T-helper 2 cell treated with Interferon-gamma antibody and Interleukin-4, amounts not matched to agents 5 μg/mL and 100 μg/mL, for 36 hours (primary cell): ENCODE data around the gene ZNF77.
"Not testable (repeated sequence)": the region's sequence is repeated elsewhere in the genome, so short reads cannot be mapped to it uniquely, and the experiment has no call there.

Experiments used
- DNase-seq: peaks from one replicate; pipeline ENCODE4 v3.0.0; 2021; ENCODE audit warnings: low spot score
- H3K27ac Mint-ChIP-seq: one replicate; pipeline ENCODE4 v1.8.0; 2021; ENCODE audit warnings: mild to moderate bottlenecking, mixed read lengths
- H3K27me3 Mint-ChIP-seq: one replicate; pipeline ENCODE4 v1.8.0; 2021; ENCODE audit warnings: low read depth, mixed read lengths
- H3K36me3 Mint-ChIP-seq: one replicate; pipeline ENCODE4 v1.8.0; 2021; ENCODE audit warnings: low read depth, mixed read lengths
- H3K4me1 Mint-ChIP-seq: one replicate; pipeline ENCODE4 v1.8.0; 2021; ENCODE audit warnings: low read depth, mixed read lengths
- H3K4me3 Mint-ChIP-seq: one replicate; pipeline ENCODE4 v1.8.0; 2022; ENCODE audit warnings: mild to moderate bottlenecking, moderate library complexity, mixed read lengths
- H3K9me3 Mint-ChIP-seq: one replicate; pipeline ENCODE4 v1.8.0; 2021; ENCODE audit warnings: mixed read lengths

The ZNF77 gene

GRCh38 chr19:2922987-2923386 lies 21.8 kb downstream of the ZNF77 start:
- DNase-seq = no peak
- H3K9me3 Mint-ChIP-seq = peaks cover 18% of the 10 kb centered on the region
- no peak overlapping the region for H3K4me3 Mint-ChIP-seq
- peaks cover 15% of the 10 kb centered on the region for H3K36me3 Mint-ChIP-seq
- H3K4me1 Mint-ChIP-seq = no peaks in the 10 kb centered on the region
- no peak overlapping the region for H3K27ac Mint-ChIP-seq
- no peaks in the 10 kb centered on the region for H3K27me3 Mint-ChIP-seq

GRCh38 chr19:2917275-2918184 lies 27.2 kb downstream of the ZNF77 start:
- H3K4me1 Mint-ChIP-seq = no peaks in the 10 kb centered on the region

GRCh38 chr19:2912306-2912705 lies 32.5 kb downstream of the ZNF77 start:
- no peak for DNase-seq
- no peaks in the 10 kb centered on the region for H3K27me3 Mint-ChIP-seq
- H3K9me3 Mint-ChIP-seq = peaks cover 61% of the 10 kb centered on the region
- H3K27ac Mint-ChIP-seq = no peak overlapping the region
- H3K36me3 Mint-ChIP-seq = peaks cover 63% of the 10 kb centered on the region
- no peak overlapping the region for H3K4me3 Mint-ChIP-seq
- peaks cover 5% of the 10 kb centered on the region for H3K4me1 Mint-ChIP-seq

More at GRCh38 chr19:2917275-2918184, 27.2 kb downstream of the ZNF77 start:
- Mint-ChIP-seq H3K27me3 (no peaks in the 10 kb centered on the region), H3K27ac (no peak overlapping the region), H3K4me3 (no peak overlapping the region), H3K9me3 (peaks cover 50% of the 10 kb centered on the region), H3K36me3 (peaks cover 58% of the 10 kb centered on the region)
- no peak for DNase-seq

- no peak overlapping the region for H3K4me3 Mint-ChIP-seq
These were observed 38.1 kb downstream of the ZNF77 start for GRCh38 chr19:2906631-2907195.

GRCh38 chr19:2905918-2906519 lies 38.8 kb downstream of the ZNF77 start:
- Mint-ChIP-seq H3K27me3 (no peaks in the 10 kb centered on the region), H3K4me3 (no peak overlapping the region), H3K9me3 (peaks cover 18% of the 10 kb centered on the region), H3K36me3 (peaks cover 15% of the 10 kb centered on the region), H3K27ac (no peak overlapping the region), H3K4me1 (peaks cover 11% of the 10 kb centered on the region)
- DNase-seq = no peak

More at GRCh38 chr19:2906631-2907195, 38.1 kb downstream of the ZNF77 start:
- H3K27me3 Mint-ChIP-seq = no peaks in the 10 kb centered on the region
- H3K27ac Mint-ChIP-seq = no peak overlapping the region
- peaks cover 9% of the 10 kb centered on the region for H3K4me1 Mint-ChIP-seq
- no peak for DNase-seq
- H3K36me3 Mint-ChIP-seq = peaks cover 19% of the 10 kb centered on the region
- H3K9me3 Mint-ChIP-seq = peaks cover 21% of the 10 kb centered on the region

GRCh38 chr19:2903326-2903725 lies 41.4 kb downstream of the ZNF77 start:
- peaks cover 11% of the 10 kb centered on the region for H3K4me1 Mint-ChIP-seq
- H3K27ac Mint-ChIP-seq = not testable (repeated sequence)

GRCh38 chr19:2902590-2903218 lies 42.1 kb downstream of the ZNF77 start:
- peaks cover 11% of the 10 kb centered on the region for H3K4me1 Mint-ChIP-seq
- peak overlapping the region; percentile 98 for H3K4me3 Mint-ChIP-seq
- H3K27me3 Mint-ChIP-seq = no peaks in the 10 kb centered on the region
- H3K36me3 Mint-ChIP-seq = peaks cover 9% of the 10 kb centered on the region
- DNase-seq = no peak
- H3K9me3 Mint-ChIP-seq = peaks cover 10% of the 10 kb centered on the region
- H3K27ac Mint-ChIP-seq = no peak overlapping the region

More at GRCh38 chr19:2903326-2903725, 41.4 kb downstream of the ZNF77 start:
- H3K36me3 Mint-ChIP-seq, H3K27me3 Mint-ChIP-seq, H3K4me3 Mint-ChIP-seq, DNase-seq, H3K9me3 Mint-ChIP-seq: not testable (repeated sequence)

GRCh38 chr19:2900296-2901252 lies 44.2 kb downstream of the ZNF77 start, which contains the start of gene ZNF57:
TSS of gene ZNF57 (plus strand) at chr19:2900928. CDS start at chr19:2901046, 118 bp downstream.
- peaks cover 20% of the 10 kb centered on the region for H3K9me3 Mint-ChIP-seq
- no peaks in the 10 kb centered on the region for H3K27me3 Mint-ChIP-seq
- peaks cover 4% of the 10 kb centered on the region for H3K36me3 Mint-ChIP-seq
- H3K4me1 Mint-ChIP-seq = peaks cover 8% of the 10 kb centered on the region
- peak within 1 kb of the TSS; percentile 95 for H3K27ac Mint-ChIP-seq
- peak; percentile 95 for DNase-seq
- H3K4me3 Mint-ChIP-seq = peak within 1 kb of the TSS; percentile 98

GRCh38 chr19:2896694-2897093 lies 48.1 kb downstream of the ZNF77 start:
- no peak overlapping the region for H3K4me3 Mint-ChIP-seq

GRCh38 chr19:2890531-2890930 lies 54.2 kb downstream of the ZNF77 start:
- not testable (repeated sequence) for H3K36me3 Mint-ChIP-seq, H3K4me3 Mint-ChIP-seq, H3K27ac Mint-ChIP-seq, DNase-seq, H3K27me3 Mint-ChIP-seq, H3K4me1 Mint-ChIP-seq, H3K9me3 Mint-ChIP-seq

More at GRCh38 chr19:2896694-2897093, 48.1 kb downstream of the ZNF77 start:
- H3K9me3 Mint-ChIP-seq = peaks cover 23% of the 10 kb centered on the region
- no peaks in the 10 kb centered on the region for H3K27me3 Mint-ChIP-seq
- peaks cover 4% of the 10 kb centered on the region for H3K4me1 Mint-ChIP-seq
- peaks cover 4% of the 10 kb centered on the region for H3K36me3 Mint-ChIP-seq
- no peak overlapping the region for H3K27ac Mint-ChIP-seq
- DNase-seq = no peak

GRCh38 chr19:2888731-2889224 lies 56.0 kb downstream of the ZNF77 start:
- no peak overlapping the region for H3K27ac Mint-ChIP-seq
- no peak overlapping the region for H3K4me3 Mint-ChIP-seq
- H3K36me3 Mint-ChIP-seq = no peaks in the 10 kb centered on the region

GRCh38 chr19:2887391-2887914 lies 57.3 kb downstream of the ZNF77 start:
- Mint-ChIP-seq H3K27ac (no peak overlapping the region), H3K9me3 (peaks cover 11% of the 10 kb centered on the region), H3K4me1 (no peaks in the 10 kb centered on the region), H3K4me3 (no peak overlapping the region), H3K27me3 (no peaks in the 10 kb centered on the region), H3K36me3 (no peaks in the 10 kb centered on the region)
- no peak for DNase-seq

More at GRCh38 chr19:2888731-2889224, 56.0 kb downstream of the ZNF77 start:
- H3K4me1 Mint-ChIP-seq = no peaks in the 10 kb centered on the region
- H3K9me3 Mint-ChIP-seq = peaks cover 5% of the 10 kb centered on the region
- no peak for DNase-seq
- H3K27me3 Mint-ChIP-seq = no peaks in the 10 kb centered on the region
